ENCODE results near the gene CUX1. TPM values are rescaled to one million over a fixed set of nuclear protein-coding genes. Genes with fewer than 3 reads are reported as not detected.

CUX1 gene
- total and polyA plus RNA-seq, 10 of the 15 experiments (the other 5 are each of a cell fraction or from before 2014, with no cell fraction given), result 6.1 to 48.6 (median 25.9) TPM

- FAIRE-seq (no peak), ATAC-seq (no peak), DNase-seq (ENCODE audit: low read depth, low spot score) (no peak)
- Histone ChIP-seq H3K4me2 (ENCODE audit: control insufficient read depth, insufficient read depth) (no peak overlapping the region), H4K20me1 (ENCODE audit: control insufficient read depth, insufficient read depth) (no peaks in the 10 kb centered on the region), H3K79me2 (ENCODE audit: control insufficient read depth, insufficient read depth, low read length) (no peaks in the 10 kb centered on the region), H3K27me3 (replicated peaks in 1 of 2; ENCODE audit: control insufficient read depth in 2 of 2, insufficient read depth in 2 of 2, low read length in 1 of 2) (no peaks in the 10 kb centered on the region), H3K4me1 (ENCODE audit: control insufficient read depth, insufficient read depth, low read length) (no peaks in the 10 kb centered on the region), H3K4me3 (no peak overlapping the region), H3K9ac (ENCODE audit: control insufficient read depth, insufficient read depth, low read length) (no peak overlapping the region), H3K27ac (ENCODE audit: control insufficient read depth, insufficient read depth) (no peak overlapping the region), H3K36me3 (ENCODE audit: control insufficient read depth in 2 of 2, insufficient read depth in 2 of 2, low read length in 1 of 2) (peaks cover 2 to 12% of the 10 kb centered on the region in 2 experiments), H2AFZ (ENCODE audit: control insufficient read depth, low read depth, low read length) (no peak overlapping the region), H3K9me3 (replicated peaks; ENCODE audit: control insufficient read depth, insufficient read depth, low read length) (no peaks in the 10 kb centered on the region)
- ChIA-PET RAD21 (ENCODE audit: unreplicated experiment) (no interaction called here), CTCF (no interaction called here), SMC1A (ENCODE audit: uncharacterized antibody, unreplicated experiment) (no interaction called here), POLR2A (no interaction called here)
- intact Hi-C loops (cut with micrococcal nuclease; ENCODE audit: unreplicated experiment), result no loop called here
- TF ChIP-seq TCF3 (IDR thresholded peaks at IDR 0.05; ENCODE audit: borderline replicate concordance, insufficient read depth, low read depth, low read length), result no peak
- TF ChIP-seq POLR2AphosphoS2 (IDR thresholded peaks at IDR 0.05; ENCODE audit: low read depth, low read length), result no peak
- no peak for TF ChIP-seq TAF1 (IDR thresholded peaks at IDR 0.05; ENCODE audit: borderline replicate concordance, low read depth, low read length)
- no peak for TF ChIP-seq IKZF2 (IDR thresholded peaks at IDR 0.05)
- TF ChIP-seq, protein P1, sequence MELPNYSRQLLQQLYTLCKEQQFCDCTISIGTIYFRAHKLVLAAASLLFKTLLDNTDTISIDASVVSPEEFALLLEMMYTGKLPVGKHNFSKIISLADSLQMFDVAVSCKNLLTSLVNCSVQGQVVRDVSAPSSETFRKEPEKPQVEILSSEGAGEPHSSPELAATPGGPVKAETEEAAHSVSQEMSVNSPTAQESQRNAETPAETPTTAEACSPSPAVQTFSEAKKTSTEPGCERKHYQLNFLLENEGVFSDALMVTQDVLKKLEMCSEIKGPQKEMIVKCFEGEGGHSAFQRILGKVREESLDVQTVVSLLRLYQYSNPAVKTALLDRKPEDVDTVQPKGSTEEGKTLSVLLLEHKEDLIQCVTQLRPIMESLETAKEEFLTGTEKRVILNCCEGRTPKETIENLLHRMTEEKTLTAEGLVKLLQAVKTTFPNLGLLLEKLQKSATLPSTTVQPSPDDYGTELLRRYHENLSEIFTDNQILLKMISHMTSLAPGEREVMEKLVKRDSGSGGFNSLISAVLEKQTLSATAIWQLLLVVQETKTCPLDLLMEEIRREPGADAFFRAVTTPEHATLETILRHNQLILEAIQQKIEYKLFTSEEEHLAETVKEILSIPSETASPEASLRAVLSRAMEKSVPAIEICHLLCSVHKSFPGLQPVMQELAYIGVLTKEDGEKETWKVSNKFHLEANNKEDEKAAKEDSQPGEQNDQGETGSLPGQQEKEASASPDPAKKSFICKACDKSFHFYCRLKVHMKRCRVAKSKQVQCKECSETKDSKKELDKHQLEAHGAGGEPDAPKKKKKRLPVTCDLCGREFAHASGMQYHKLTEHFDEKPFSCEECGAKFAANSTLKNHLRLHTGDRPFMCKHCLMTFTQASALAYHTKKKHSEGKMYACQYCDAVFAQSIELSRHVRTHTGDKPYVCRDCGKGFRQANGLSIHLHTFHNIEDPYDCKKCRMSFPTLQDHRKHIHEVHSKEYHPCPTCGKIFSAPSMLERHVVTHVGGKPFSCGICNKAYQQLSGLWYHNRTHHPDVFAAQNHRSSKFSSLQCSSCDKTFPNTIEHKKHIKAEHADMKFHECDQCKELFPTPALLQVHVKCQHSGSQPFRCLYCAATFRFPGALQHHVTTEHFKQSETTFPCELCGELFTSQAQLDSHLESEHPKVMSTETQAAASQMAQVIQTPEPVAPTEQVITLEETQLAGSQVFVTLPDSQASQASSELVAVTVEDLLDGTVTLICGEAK (IDR thresholded peaks at IDR 0.05; ENCODE audit: borderline replicate concordance), result no peak
- TF ChIP-seq, protein P2, sequence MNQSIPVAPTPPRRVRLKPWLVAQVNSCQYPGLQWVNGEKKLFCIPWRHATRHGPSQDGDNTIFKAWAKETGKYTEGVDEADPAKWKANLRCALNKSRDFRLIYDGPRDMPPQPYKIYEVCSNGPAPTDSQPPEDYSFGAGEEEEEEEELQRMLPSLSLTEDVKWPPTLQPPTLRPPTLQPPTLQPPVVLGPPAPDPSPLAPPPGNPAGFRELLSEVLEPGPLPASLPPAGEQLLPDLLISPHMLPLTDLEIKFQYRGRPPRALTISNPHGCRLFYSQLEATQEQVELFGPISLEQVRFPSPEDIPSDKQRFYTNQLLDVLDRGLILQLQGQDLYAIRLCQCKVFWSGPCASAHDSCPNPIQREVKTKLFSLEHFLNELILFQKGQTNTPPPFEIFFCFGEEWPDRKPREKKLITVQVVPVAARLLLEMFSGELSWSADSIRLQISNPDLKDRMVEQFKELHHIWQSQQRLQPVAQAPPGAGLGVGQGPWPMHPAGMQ (IDR thresholded peaks at IDR 0.05; ENCODE audit: borderline replicate concordance), result no peak
- TF ChIP-seq NFIC (IDR thresholded peaks at IDR 0.05; ENCODE audit: low read depth, low read length), result no peak
- no peak for TF ChIP-seq STAT3 (IDR thresholded peaks at IDR 0.05; ENCODE audit: low read depth, low read length)
- TF ChIP-seq PAX5 (IDR thresholded peaks at IDR 0.05; ENCODE audit: borderline replicate concordance, low read depth, low read length), result no peak
- TF ChIP-seq LARP7 (IDR thresholded peaks at IDR 0.05), result no peak
- TF ChIP-seq SP1 (IDR thresholded peaks at IDR 0.05; ENCODE audit: low read depth, low read length), result no peak
- no peak for TF ChIP-seq CBFB (IDR thresholded peaks at IDR 0.05; ENCODE audit: low read depth)
- TF ChIP-seq CREM (IDR thresholded peaks at IDR 0.05; ENCODE audit: low read depth), result no peak
- TF ChIP-seq MEF2B (IDR thresholded peaks at IDR 0.05; ENCODE audit: partially characterized antibody, poor library complexity, severe bottlenecking), result no peak
- TF ChIP-seq POLR2A (IDR thresholded peaks at IDR 0.05; ENCODE audit: low read depth, low read length), result no peak
- no peak for TF ChIP-seq PML (IDR thresholded peaks at IDR 0.05; ENCODE audit: low read length)
- no peak for TF ChIP-seq YY1 (IDR thresholded peaks at IDR 0.05; ENCODE audit: low read depth, low read length)
- TF ChIP-seq TCF7 (IDR thresholded peaks at IDR 0.05; ENCODE audit: borderline replicate concordance), result no peak
- TF ChIP-seq ZBTB11 (CRISPR knock-in tag; IDR thresholded peaks at IDR 0.05), result no peak
- in situ Hi-C loops (cut with MboI), result no loop called here
- WGBS (ENCODE audit: insufficient coverage, insufficient replicate concordance, low lambda C conversion rate, missing lambda C conversion rate), result 98% methylated on average over 14 of the region's 14 CpGs
- BruUV-seq (replicated peaks), result no TSS peak
These were observed 430.6 kb downstream of the CUX1 start for GRCh38 chr7:102248081-102248455.
